OCI-LY7 (cell line): ENCODE results near the gene C6orf89. TPM values are rescaled to one million over a fixed set of nuclear protein-coding genes. Genes with fewer than 3 reads are reported as not detected.

Experiments used
- BruUV-seq: library from RNA; stranded (reverse); fragments of 400-500 nt; replicated peaks from 2 replicates; lab custom pipeline; 2021; lab: Mats Ljungman, UMichigan
- CTCF ChIA-PET: fragments of 300-600 bp; sonication (Branson Sonifier 250); formaldehyde crosslinking; loops from one replicate; lab custom pipeline; 2022; ENCODE audit warnings: antibody characterized with exemption; ENCODE audit not compliant: unreplicated experiment; lab: Charles Lee
- POLR2A ChIA-PET: fragments of 300-600 bp; sonication (Branson Sonifier 250); formaldehyde crosslinking; loops from one replicate; lab custom pipeline; 2022; ENCODE audit warnings: antibody characterized with exemption; lab: Charles Lee
- DNase-seq: peaks from one replicate; pipeline ENCODE4 v3.0.0-alpha.2; 2015; ENCODE audit warnings: low spot score
- H2AFZ ChIP-seq: fragments of 200-600 bp; sonication (generic), shearing (Covaris generic); 2 replicates; pipeline ENCODE4 v1.6.1; 2014; ENCODE audit warnings: mild to moderate bottlenecking, antibody characterized with exemption, low read length, moderate library complexity
- H3K27ac ChIP-seq: fragments of 200-600 bp; sonication (generic); 2 replicates; pipeline ENCODE4 v1.5.1; 2014; ENCODE audit warnings: mixed run types, low read depth, mild to moderate bottlenecking, moderate library complexity, low read length, inconsistent platforms; ENCODE audit not compliant: poor library complexity, severe bottlenecking
- H3K36me3 ChIP-seq: fragments of 200-600 bp; sonication (generic); 2 replicates; pipeline ENCODE4 v1.6.1; 2014; ENCODE audit warnings: mild to moderate bottlenecking, antibody characterized with exemption, low read length, moderate library complexity, mixed read lengths; ENCODE audit not compliant: insufficient read depth
- H3K4me1 ChIP-seq: fragments of 200-600 bp; sonication (generic); 2 replicates; pipeline ENCODE4 v1.5.1; 2014; ENCODE audit warnings: mild to moderate bottlenecking, low read length; ENCODE audit not compliant: insufficient read depth, poor library complexity, severe bottlenecking
- H3K4me2 ChIP-seq: fragments of 200-600 bp; sonication (generic); 2 replicates; pipeline ENCODE4 v1.6.1; 2014; ENCODE audit warnings: mild to moderate bottlenecking, low read length
- H3K4me3 ChIP-seq: fragments of 200-600 bp; sonication (generic); 2 replicates; pipeline ENCODE4 v1.5.1; 2014; ENCODE audit warnings: mild to moderate bottlenecking, low read depth, low read length; ENCODE audit not compliant: poor library complexity, severe bottlenecking
- H3K79me2 ChIP-seq: fragments of 200-600 bp; sonication (generic); 2 replicates; pipeline ENCODE4 v1.6.1; 2016; ENCODE audit warnings: low read depth, mild to moderate bottlenecking, low read length, moderate library complexity, mixed read lengths; ENCODE audit not compliant: insufficient read depth
- H3K9me2 ChIP-seq: fragments of 200-600 bp; sonication (generic); 2 replicates; pipeline ENCODE4 v1.6.1; 2016; ENCODE audit warnings: mild to moderate bottlenecking, low read length, mixed read lengths; ENCODE audit not compliant: insufficient read depth
- H3K9me3 ChIP-seq: fragments of 200-600 bp; sonication (generic); 2 replicates; pipeline ENCODE4 v1.6.1; 2014; ENCODE audit warnings: mild to moderate bottlenecking, mixed run types, low read length, mixed read lengths
- H4K20me1 ChIP-seq: fragments of 200-600 bp; sonication (generic); 2 replicates; pipeline ENCODE4 v1.6.1; 2014; ENCODE audit warnings: mild to moderate bottlenecking, antibody characterized with exemption, low read length, moderate library complexity, mixed read lengths; ENCODE audit not compliant: insufficient read depth
- CTCF ChIP-seq: fragments of 200-600 bp; sonication (generic); conservative IDR thresholded peaks from 2 replicates; pipeline ENCODE4 v1.5.1; 2014; ENCODE audit warnings: mild to moderate bottlenecking, antibody characterized with exemption, low read length, moderate library complexity, mixed read lengths
- EZH2phosphoT487 ChIP-seq: fragments of 200-600 bp; sonication (generic); IDR thresholded peaks from 2 replicates; pipeline ENCODE4 v1.6.1; 2018; ENCODE audit warnings: low read depth, borderline replicate concordance, mild to moderate bottlenecking, mixed run types, antibody characterized with exemption, low read length, moderate library complexity, mixed read lengths
- intact Hi-C: fragments of 100-400 bp; cut with micrococcal nuclease; formaldehyde crosslinking; loops from one replicate; pipeline ENCODE4 v1.10.0; 2022; ENCODE audit not compliant: unreplicated experiment
- total RNA-seq, 2 experiments: library from RNA; depleted of rRNA in 1 of 2; stranded (reverse); fragments of >200 nt in 1 of 2; shearing (Covaris generic) in 1 of 2; gene quantifications; 2 replicates each; pipeline ENCODE4 v1.2.3, GENCODE V29; 2014 to 2022

C6orf89 gene
- total RNA-seq, 2 experiments from 2014 or later = 20.1 to 25.7 TPM

GRCh38 chr6:36912030-36912454, 26.3 kb downstream of the C6orf89 start:
- ChIA-PET CTCF (no interaction called here), POLR2A (no interaction called here)
- no peaks in the 10 kb centered on the region for H3K9me3 ChIP-seq
- no peaks in the 10 kb centered on the region for H4K20me1 ChIP-seq
- no peaks in the 10 kb centered on the region for H3K4me1 ChIP-seq
- peak; percentile 5 for DNase-seq
- intact Hi-C loops = no loop called here
- no peak overlapping the region for H3K4me3 ChIP-seq
- H3K27ac ChIP-seq = no peak overlapping the region
- peaks cover 31% of the 10 kb centered on the region for H3K36me3 ChIP-seq
- H2AFZ ChIP-seq = no peak overlapping the region
- H3K9me2 ChIP-seq = no peaks in the 10 kb centered on the region
- H3K79me2 ChIP-seq = no peaks in the 10 kb centered on the region
- H3K4me2 ChIP-seq = no peak overlapping the region
- TF ChIP-seq CTCF = no peak
- no peak for TF ChIP-seq EZH2phosphoT487
- no TSS peak for BruUV-seq

- no peak overlapping the region for H3K4me3 ChIP-seq
Measured at GRCh38 chr6:36912586-36912985, 26.8 kb downstream of the C6orf89 start.

More at GRCh38 chr6:36912586-36912985, 26.8 kb downstream of the C6orf89 start:
- H4K20me1 ChIP-seq = no peaks in the 10 kb centered on the region
- no TSS peak for BruUV-seq
- no peak overlapping the region for H3K4me2 ChIP-seq
- H3K79me2 ChIP-seq = no peaks in the 10 kb centered on the region
- H3K9me3 ChIP-seq = no peaks in the 10 kb centered on the region
- no peaks in the 10 kb centered on the region for H3K4me1 ChIP-seq
- H2AFZ ChIP-seq = no peak overlapping the region
- intact Hi-C loops = no loop called here
- no peak overlapping the region for H3K27ac ChIP-seq
- ChIA-PET CTCF (no interaction called here), POLR2A (no interaction called here)
- peaks cover 31% of the 10 kb centered on the region for H3K36me3 ChIP-seq
- H3K9me2 ChIP-seq = no peaks in the 10 kb centered on the region
- DNase-seq = no peak
- TF ChIP-seq EZH2phosphoT487 (no peak), CTCF (no peak)
